ENCODE results near the gene MAPKAP1. TPM values are rescaled to one million over a fixed set of nuclear protein-coding genes. Genes with fewer than 3 reads are reported as not detected.

The MAPKAP1 gene
- total and polyA plus RNA-seq, 9 of the 15 experiments (the other 6 are each of a cell fraction or from before 2014, with no cell fraction given) = 2.6 to 82.1 (median 61.1) TPM

DNA sequence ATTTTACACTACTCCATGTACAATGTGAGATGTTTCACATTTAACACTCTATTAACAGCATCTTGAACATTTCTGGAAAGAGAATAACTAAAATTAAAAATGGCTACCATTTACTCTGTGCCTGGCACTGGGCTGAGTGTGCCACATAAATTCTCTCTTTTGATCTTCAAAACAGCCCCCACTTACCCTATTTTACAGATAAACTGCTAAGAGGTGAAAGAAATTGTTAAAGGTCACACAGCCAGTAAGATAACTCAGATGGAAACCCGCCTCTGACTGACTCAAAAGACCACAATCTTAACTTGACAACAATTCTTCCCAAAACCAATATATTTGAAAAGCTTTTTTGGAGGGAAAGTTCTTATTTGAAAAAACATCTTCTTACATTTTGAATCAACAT is 97.3 kb downstream of the MAPKAP1 start:
- CTCF ChIA-PET (ENCODE audit: low intra/inter-chr PET ratio) = no interaction called here
- intact Hi-C loops (cut with micrococcal nuclease) = no loop called here
- no peaks in the 10 kb centered on the region for H3K9me3 ChIP-seq (replicated peaks; ENCODE audit: control insufficient read depth, insufficient read depth, low read depth, low read length)
- TF ChIP-seq RBM39 (optimal IDR thresholded peaks at IDR 0.05; ENCODE audit: low read depth, low read length) (no peak), ZNF449 (CRISPR knock-in tag; IDR thresholded peaks at IDR 0.05) (no peak), MXD1 (CRISPR knock-in tag; IDR thresholded peaks at IDR 0.05; ENCODE audit: borderline replicate concordance, poor library complexity, severe bottlenecking) (no peak), SAP30 (IDR thresholded peaks at IDR 0.05; ENCODE audit: borderline replicate concordance, insufficient read depth, low read depth, low read length, poor library complexity, severe bottlenecking) (no peak), ZNF280A (IDR thresholded peaks at IDR 0.05; ENCODE audit: low read depth, partially characterized antibody) (no peak), RFX5 (IDR thresholded peaks at IDR 0.05; ENCODE audit: low read depth, low read length) (no peak)
- TF ChIP-seq, protein P1, sequence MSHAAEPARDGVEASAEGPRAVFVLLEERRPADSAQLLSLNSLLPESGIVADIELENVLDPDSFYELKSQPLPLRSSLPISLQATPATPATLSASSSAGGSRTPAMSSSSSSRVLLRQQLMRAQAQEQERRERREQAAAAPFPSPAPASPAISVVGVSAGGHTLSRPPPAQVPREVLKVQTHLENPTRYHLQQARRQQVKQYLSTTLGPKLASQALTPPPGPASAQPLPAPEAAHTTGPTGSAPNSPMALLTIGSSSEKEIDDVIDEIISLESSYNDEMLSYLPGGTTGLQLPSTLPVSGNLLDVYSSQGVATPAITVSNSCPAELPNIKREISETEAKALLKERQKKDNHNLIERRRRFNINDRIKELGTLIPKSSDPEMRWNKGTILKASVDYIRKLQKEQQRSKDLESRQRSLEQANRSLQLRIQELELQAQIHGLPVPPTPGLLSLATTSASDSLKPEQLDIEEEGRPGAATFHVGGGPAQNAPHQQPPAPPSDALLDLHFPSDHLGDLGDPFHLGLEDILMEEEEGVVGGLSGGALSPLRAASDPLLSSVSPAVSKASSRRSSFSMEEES (CRISPR knock-in tag; IDR thresholded peaks at IDR 0.05) = no peak
- TF ChIP-seq, protein P2, sequence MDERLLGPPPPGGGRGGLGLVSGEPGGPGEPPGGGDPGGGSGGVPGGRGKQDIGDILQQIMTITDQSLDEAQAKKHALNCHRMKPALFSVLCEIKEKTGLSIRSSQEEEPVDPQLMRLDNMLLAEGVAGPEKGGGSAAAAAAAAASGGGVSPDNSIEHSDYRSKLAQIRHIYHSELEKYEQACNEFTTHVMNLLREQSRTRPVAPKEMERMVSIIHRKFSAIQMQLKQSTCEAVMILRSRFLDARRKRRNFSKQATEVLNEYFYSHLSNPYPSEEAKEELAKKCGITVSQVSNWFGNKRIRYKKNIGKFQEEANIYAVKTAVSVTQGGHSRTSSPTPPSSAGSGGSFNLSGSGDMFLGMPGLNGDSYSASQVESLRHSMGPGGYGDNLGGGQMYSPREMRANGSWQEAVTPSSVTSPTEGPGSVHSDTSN (CRISPR knock-in tag; IDR thresholded peaks at IDR 0.05; ENCODE audit: low read depth) = no peak
- TF ChIP-seq, protein P2 (tag; conservative IDR thresholded peaks at IDR 0.05; ENCODE audit: low read depth) = no peak

More for the DNA sequence above, 97.3 kb downstream of the MAPKAP1 start:
- Histone ChIP-seq H2AFZ (ENCODE audit: low read depth, low read length) (no peak overlapping the region), H3K36me3 (ENCODE audit: control insufficient read depth, insufficient read depth, low read length) (no peaks in the 10 kb centered on the region), H3K9ac (ENCODE audit: insufficient read depth in 1 of 2, low read depth in 2 of 2, low read length in 2 of 2) (no peak overlapping the region), H3K4me2 (ENCODE audit: insufficient read depth, low read length) (no peak overlapping the region), H3K27ac (ENCODE audit: extremely low read depth, low read depth, low read length) (no peak overlapping the region), H4K20me1 (replicated peaks; ENCODE audit: control insufficient read depth, insufficient read depth, low read length) (no peaks in the 10 kb centered on the region), H3K79me2 (ENCODE audit: control insufficient read depth, insufficient read depth, low read length) (peaks cover 3% of the 10 kb centered on the region; the same call in 1 of the 3 replicates), H3K9me1 (ENCODE audit: control insufficient read depth, insufficient read depth, low read length) (no peaks in the 10 kb centered on the region), H3K4me1 (replicated peaks in 1 of 2; ENCODE audit: control insufficient read depth in 2 of 2, insufficient read depth in 2 of 2, low read length in 2 of 2) (no peaks in the 10 kb centered on the region; a peak in 2 of 5 replicates), H3K27me3 (ENCODE audit: control insufficient read depth in 2 of 2, insufficient read depth in 2 of 2, low read length in 2 of 2) (no peaks in the 10 kb centered on the region), H3K4me3 (no peak overlapping the region)
- 28% methylated on average over 1 of the region's 1 CpG for WGBS (ENCODE audit: insufficient coverage, low coverage, missing lambda C conversion rate)
- DNase-seq (ENCODE audit: extremely low read depth in 1 of 4, low spot score in 3 of 4) = no peak
- no TSS peak for BruUV-seq (replicated peaks)
- POLR2A ChIA-PET = interaction anchor here (1.3 kb wide), 1 partner anchor 15 kb away, joined by 3 read pairs; no protein-coding TSS in a partner anchor
- no peak for FAIRE-seq
- ATAC-seq = no peak
- in situ Hi-C loops (cut with MboI) = no loop called here

All from K562 (cell line).